HepG2 (cell line): ENCODE results near the gene LRP10. TPM values are rescaled to one million over a fixed set of nuclear protein-coding genes. Genes with fewer than 3 reads are reported as not detected.

ENCODE experiments used
- AKAP8 ChIP-seq: sonication (generic); formaldehyde crosslinking; IDR thresholded peaks from 2 replicates; pipeline ENCODE4 v1.5.1; 2020; ENCODE audit warnings: mild to moderate bottlenecking, missing genetic modification reagents
- DMTF1 ChIP-seq: sonication (generic); formaldehyde crosslinking; IDR thresholded peaks from 2 replicates; pipeline ENCODE4 v1.4.0; 2020; ENCODE audit warnings: mild to moderate bottlenecking, missing genetic modification reagents
- ELF4 ChIP-seq: sonication (generic); formaldehyde crosslinking; IDR thresholded peaks from 2 replicates; pipeline ENCODE4 v1.5.0; 2020; ENCODE audit warnings: missing genetic modification reagents, mild to moderate bottlenecking, moderate library complexity, borderline replicate concordance
- HCFC1 ChIP-seq: fragments of 150-350 bp; IDR thresholded peaks from 2 replicates; pipeline ENCODE4 v1.6.1; 2014; ENCODE audit warnings: low read depth, low read length
- JDP2 ChIP-seq: sonication (generic); formaldehyde crosslinking; IDR thresholded peaks from 2 replicates; pipeline ENCODE4 v1.8.1; 2022; ENCODE audit warnings: missing genetic modification reagents, borderline replicate concordance
- MBNL3 ChIP-seq: fragments of 250-450 bp; sonication (Bioruptor Pico); conservative IDR thresholded peaks from 2 replicates; pipeline ENCODE4 v1.8.0; 2022; ENCODE audit warnings: mild to moderate bottlenecking, inconsistent platforms
- NFATC3 ChIP-seq: sonication (generic); formaldehyde crosslinking; IDR thresholded peaks from 2 replicates; pipeline ENCODE4 v1.5.1; 2020; ENCODE audit warnings: mild to moderate bottlenecking, missing genetic modification reagents
- POLR2G ChIP-seq: fragments of 200-400 bp; formaldehyde crosslinking; IDR thresholded peaks from 2 replicates; pipeline ENCODE4 v1.6.1; 2018; ENCODE audit warnings: mild to moderate bottlenecking, low read depth, low read length, moderate library complexity
- REL ChIP-seq: sonication (generic); formaldehyde crosslinking; conservative IDR thresholded peaks from 2 replicates; pipeline ENCODE4 v1.8.0; 2022; ENCODE audit warnings: mild to moderate bottlenecking, missing genetic modification reagents, moderate library complexity
- RORA ChIP-seq: sonication (generic); formaldehyde crosslinking; IDR thresholded peaks from 2 replicates; pipeline ENCODE4 v1.5.0; 2020; ENCODE audit warnings: mild to moderate bottlenecking, missing genetic modification reagents, moderate library complexity
- ZBTB46 ChIP-seq: sonication (generic); formaldehyde crosslinking; IDR thresholded peaks from 2 replicates; pipeline ENCODE4 v1.4.0; 2020; ENCODE audit warnings: mild to moderate bottlenecking, missing genetic modification reagents, borderline replicate concordance
- ZFP41 ChIP-seq: sonication (generic); formaldehyde crosslinking; IDR thresholded peaks from 2 replicates; pipeline ENCODE4 v1.4.0; 2020; ENCODE audit warnings: mild to moderate bottlenecking, missing genetic modification reagents, borderline replicate concordance
- ZNF264 ChIP-seq: sonication (generic); formaldehyde crosslinking; IDR thresholded peaks from 2 replicates; pipeline ENCODE4 v1.4.0; 2020; ENCODE audit warnings: missing genetic modification reagents
- ZNF33A ChIP-seq: sonication (generic); formaldehyde crosslinking; IDR thresholded peaks from 2 replicates; pipeline ENCODE4 v1.5.1; 2020; ENCODE audit warnings: missing genetic modification reagents, mild to moderate bottlenecking, moderate library complexity, borderline replicate concordance
- ZNF34 ChIP-seq: sonication (generic); formaldehyde crosslinking; IDR thresholded peaks from 2 replicates; pipeline ENCODE4 v1.4.0; 2020; ENCODE audit warnings: mild to moderate bottlenecking, missing genetic modification reagents, borderline replicate concordance
- ZNF558 ChIP-seq: sonication (generic); formaldehyde crosslinking; IDR thresholded peaks from 2 replicates; pipeline ENCODE4 v1.9.0; 2022; ENCODE audit warnings: mild to moderate bottlenecking, missing genetic modification reagents, borderline replicate concordance
- ZNF564 ChIP-seq: sonication (generic); formaldehyde crosslinking; IDR thresholded peaks from 2 replicates; pipeline ENCODE4 v1.8.1; 2023; ENCODE audit warnings: mild to moderate bottlenecking, missing genetic modification reagents
- polyA plus RNA-seq, 8 experiments: library from polyadenylated mRNA; depleted of rRNA in 3 of 8; stranded (reverse) in 7 of 8; unstranded in 1 of 8; fragments of >200 nt; fragmentation: Illumina TruSeq in 4 of 8; extraction: Trizol in 4 of 8; gene quantifications; 2 replicates each; pipeline versions ENCODE4 v1.2.1 to v1.2.3, GENCODE V29; 2011 to 2016; ENCODE audit warnings: low read depth in 4 of 8, missing spikeins in 1 of 8, mixed read lengths in 1 of 8; ENCODE audit not compliant: insufficient read depth in 1 of 8
- total RNA-seq, 5 experiments: library from RNA; depleted of rRNA; stranded (reverse); fragments of >200 nt; fragmentation: Illumina TruSeq; extraction: Trizol; gene quantifications; 2 replicates each; pipeline ENCODE4 v1.2.3, GENCODE V29; 2016; ENCODE audit warnings: low read depth in 1 of 5
- TF ChIP-seq, protein P1 (sequence below): sonication (generic); formaldehyde crosslinking; IDR thresholded peaks from 2 replicates; pipeline ENCODE4 v1.4.0; 2020; ENCODE audit warnings: missing genetic modification reagents, borderline replicate concordance
- TF ChIP-seq, protein P2 (sequence below): sonication (generic); formaldehyde crosslinking; IDR thresholded peaks from 2 replicates; pipeline ENCODE4 v1.9.0; 2021; ENCODE audit warnings: missing genetic modification reagents, borderline replicate concordance
- TF ChIP-seq, protein P3 (sequence below): fragments of 450-650 bp; IDR thresholded peaks from 2 replicates; pipeline ENCODE4 v1.6.1; 2016

Gene LRP10
- total and polyA plus RNA-seq, 2 of the 13 experiments (the other 11 are each of a cell fraction or from before 2014, with no cell fraction given): 16.9 to 45.2 TPM

DNA sequence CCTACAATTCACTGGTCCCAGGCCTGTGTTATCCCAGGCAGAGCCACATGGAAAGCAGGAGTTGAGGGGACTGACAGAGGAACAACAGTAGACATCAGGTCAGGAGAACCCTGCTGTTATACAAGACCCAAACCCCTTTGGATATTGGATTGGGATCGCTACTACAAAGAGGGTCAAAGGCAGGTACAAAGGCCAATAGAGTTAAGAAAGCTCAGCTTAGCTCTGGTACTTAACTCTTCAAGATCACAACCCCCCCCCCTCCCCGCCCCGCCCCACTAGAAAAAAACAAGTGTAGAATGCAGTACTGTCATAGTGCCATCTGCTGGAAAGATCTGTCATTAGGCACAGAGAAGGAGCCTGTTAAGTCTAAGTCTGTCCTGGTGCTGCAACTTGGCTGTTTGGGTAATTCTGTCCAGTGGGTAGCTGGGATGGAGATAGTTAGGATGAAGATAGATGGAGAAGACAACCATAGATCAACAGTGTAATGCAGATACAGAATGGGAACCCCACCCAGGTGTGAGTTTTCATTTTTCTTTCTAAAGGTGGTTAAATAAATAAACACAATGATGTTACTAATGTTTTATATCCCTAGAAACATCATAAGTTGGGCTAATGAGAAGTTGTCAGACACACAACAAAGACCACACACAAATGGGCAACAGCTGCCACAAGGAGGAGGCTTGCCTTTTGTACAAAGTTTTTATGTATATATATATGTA lies 28.7 kb downstream of the LRP10 start (continued):
- TF ChIP-seq DMTF1 (CRISPR knock-in tag): no peak
- TF ChIP-seq, protein P1, sequence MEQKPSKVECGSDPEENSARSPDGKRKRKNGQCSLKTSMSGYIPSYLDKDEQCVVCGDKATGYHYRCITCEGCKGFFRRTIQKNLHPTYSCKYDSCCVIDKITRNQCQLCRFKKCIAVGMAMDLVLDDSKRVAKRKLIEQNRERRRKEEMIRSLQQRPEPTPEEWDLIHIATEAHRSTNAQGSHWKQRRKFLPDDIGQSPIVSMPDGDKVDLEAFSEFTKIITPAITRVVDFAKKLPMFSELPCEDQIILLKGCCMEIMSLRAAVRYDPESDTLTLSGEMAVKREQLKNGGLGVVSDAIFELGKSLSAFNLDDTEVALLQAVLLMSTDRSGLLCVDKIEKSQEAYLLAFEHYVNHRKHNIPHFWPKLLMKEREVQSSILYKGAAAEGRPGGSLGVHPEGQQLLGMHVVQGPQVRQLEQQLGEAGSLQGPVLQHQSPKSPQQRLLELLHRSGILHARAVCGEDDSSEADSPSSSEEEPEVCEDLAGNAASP (CRISPR knock-in tag): peak; percentile 72; the same call in 1 of the 2 replicates
- TF ChIP-seq RORA (CRISPR knock-in tag): no peak
- TF ChIP-seq, protein P2, sequence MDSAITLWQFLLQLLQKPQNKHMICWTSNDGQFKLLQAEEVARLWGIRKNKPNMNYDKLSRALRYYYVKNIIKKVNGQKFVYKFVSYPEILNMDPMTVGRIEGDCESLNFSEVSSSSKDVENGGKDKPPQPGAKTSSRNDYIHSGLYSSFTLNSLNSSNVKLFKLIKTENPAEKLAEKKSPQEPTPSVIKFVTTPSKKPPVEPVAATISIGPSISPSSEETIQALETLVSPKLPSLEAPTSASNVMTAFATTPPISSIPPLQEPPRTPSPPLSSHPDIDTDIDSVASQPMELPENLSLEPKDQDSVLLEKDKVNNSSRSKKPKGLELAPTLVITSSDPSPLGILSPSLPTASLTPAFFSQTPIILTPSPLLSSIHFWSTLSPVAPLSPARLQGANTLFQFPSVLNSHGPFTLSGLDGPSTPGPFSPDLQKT (CRISPR knock-in tag): no peak
- TF ChIP-seq, protein P3, sequence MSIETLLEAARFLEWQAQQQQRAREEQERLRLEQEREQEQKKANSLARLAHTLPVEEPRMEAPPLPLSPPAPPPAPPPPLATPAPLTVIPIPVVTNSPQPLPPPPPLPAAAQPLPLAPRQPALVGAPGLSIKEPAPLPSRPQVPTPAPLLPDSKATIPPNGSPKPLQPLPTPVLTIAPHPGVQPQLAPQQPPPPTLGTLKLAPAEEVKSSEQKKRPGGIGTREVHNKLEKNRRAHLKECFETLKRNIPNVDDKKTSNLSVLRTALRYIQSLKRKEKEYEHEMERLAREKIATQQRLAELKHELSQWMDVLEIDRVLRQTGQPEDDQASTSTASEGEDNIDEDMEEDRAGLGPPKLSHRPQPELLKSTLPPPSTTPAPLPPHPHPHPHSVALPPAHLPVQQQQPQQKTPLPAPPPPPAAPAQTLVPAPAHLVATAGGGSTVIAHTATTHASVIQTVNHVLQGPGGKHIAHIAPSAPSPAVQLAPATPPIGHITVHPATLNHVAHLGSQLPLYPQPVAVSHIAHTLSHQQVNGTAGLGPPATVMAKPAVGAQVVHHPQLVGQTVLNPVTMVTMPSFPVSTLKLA: no peak
- TF ChIP-seq ZNF264 (CRISPR knock-in tag): no peak
- no peak for TF ChIP-seq ZNF564 (CRISPR knock-in tag)
- TF ChIP-seq ZNF34 (CRISPR knock-in tag): peak; percentile 74; the same call in 1 of the 2 replicates
- no peak for TF ChIP-seq JDP2 (CRISPR knock-in tag)
- TF ChIP-seq ZBTB46 (CRISPR knock-in tag): no peak
- no peak for TF ChIP-seq AKAP8 (CRISPR knock-in tag)
- TF ChIP-seq ZFP41 (CRISPR knock-in tag): no peak
- TF ChIP-seq ELF4 (CRISPR knock-in tag): no peak
- TF ChIP-seq HCFC1: 0 out of 2 replicates have a peak, but pooled peaks have one; percentile 4
- TF ChIP-seq MBNL3 (CRISPR knock-in tag): no peak
- no peak for TF ChIP-seq ZNF558 (CRISPR knock-in tag)
- TF ChIP-seq REL (CRISPR knock-in tag): no peak
- no peak for TF ChIP-seq POLR2G
- TF ChIP-seq NFATC3 (CRISPR knock-in tag): no peak
- TF ChIP-seq ZNF33A (CRISPR knock-in tag): no peak
